ENCODE results near the gene LTBP1. TPM values are rescaled to one million over a fixed set of nuclear protein-coding genes. Genes with fewer than 3 reads are reported as not detected.

LTBP1 gene
- total and polyA plus RNA-seq, 11 donors = 23.5 to 150 (median 102) TPM

DNA sequence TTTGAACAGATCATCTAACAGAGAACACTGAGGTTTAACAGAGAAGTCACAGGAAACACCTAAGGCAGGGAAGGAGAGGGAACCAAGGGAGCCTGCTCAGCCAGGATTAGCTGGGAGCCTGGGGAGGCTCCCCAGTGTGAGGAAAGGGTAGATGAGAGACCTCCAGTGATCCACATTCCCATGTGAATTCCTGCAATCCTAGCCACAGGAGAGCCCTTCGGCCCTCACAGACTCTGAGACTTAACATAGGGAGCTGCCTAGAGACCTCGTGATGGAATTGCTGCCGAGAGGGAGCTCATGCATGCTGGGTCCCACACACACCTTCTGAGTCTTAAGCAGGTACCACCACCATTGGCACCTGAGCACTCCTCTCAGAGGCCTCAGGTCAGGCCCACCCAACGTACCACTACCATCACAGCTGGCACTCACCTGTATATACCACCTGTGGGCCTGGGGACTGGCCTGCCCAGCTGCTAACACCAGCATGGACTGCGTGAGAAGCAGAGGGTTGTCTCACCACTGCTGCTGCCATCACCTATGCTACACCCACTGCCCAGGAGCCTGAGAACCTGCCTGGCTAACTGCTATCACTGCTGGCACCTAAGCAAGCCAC, 303.8 kb downstream of the LTBP1 start:
- TF ChIP-seq, protein P1, sequence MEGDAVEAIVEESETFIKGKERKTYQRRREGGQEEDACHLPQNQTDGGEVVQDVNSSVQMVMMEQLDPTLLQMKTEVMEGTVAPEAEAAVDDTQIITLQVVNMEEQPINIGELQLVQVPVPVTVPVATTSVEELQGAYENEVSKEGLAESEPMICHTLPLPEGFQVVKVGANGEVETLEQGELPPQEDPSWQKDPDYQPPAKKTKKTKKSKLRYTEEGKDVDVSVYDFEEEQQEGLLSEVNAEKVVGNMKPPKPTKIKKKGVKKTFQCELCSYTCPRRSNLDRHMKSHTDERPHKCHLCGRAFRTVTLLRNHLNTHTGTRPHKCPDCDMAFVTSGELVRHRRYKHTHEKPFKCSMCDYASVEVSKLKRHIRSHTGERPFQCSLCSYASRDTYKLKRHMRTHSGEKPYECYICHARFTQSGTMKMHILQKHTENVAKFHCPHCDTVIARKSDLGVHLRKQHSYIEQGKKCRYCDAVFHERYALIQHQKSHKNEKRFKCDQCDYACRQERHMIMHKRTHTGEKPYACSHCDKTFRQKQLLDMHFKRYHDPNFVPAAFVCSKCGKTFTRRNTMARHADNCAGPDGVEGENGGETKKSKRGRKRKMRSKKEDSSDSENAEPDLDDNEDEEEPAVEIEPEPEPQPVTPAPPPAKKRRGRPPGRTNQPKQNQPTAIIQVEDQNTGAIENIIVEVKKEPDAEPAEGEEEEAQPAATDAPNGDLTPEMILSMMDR (IDR thresholded peaks at IDR 0.05) = no peak
- no peak for TF ChIP-seq POLR2A (IDR thresholded peaks at IDR 0.05)
- no peak overlapping the region for H3K4me3 ChIP-seq
- H3K27me3 ChIP-seq = no peaks in the 10 kb centered on the region
- 86 to 100% (median 94%) methylated on average over 4 to 5 of the region's 5 CpGs for WGBS, 4 donors
- peaks cover 0 to 12% (median 0%) of the 10 kb centered on the region in 12 donors for H3K4me1 ChIP-seq
- H3K27ac ChIP-seq = no peak overlapping the region
- ATAC-seq (peak in 1 of 4 donors; percentile 44), DNase-seq (no peak)
- H3K9me3 ChIP-seq = no peaks in the 10 kb centered on the region
- intact Hi-C loops (cut with DNase I) = no loop called here
- H3K36me3 ChIP-seq = peaks cover 0 to 38% (median 15%) of the 10 kb centered on the region in 9 donors

DNA sequence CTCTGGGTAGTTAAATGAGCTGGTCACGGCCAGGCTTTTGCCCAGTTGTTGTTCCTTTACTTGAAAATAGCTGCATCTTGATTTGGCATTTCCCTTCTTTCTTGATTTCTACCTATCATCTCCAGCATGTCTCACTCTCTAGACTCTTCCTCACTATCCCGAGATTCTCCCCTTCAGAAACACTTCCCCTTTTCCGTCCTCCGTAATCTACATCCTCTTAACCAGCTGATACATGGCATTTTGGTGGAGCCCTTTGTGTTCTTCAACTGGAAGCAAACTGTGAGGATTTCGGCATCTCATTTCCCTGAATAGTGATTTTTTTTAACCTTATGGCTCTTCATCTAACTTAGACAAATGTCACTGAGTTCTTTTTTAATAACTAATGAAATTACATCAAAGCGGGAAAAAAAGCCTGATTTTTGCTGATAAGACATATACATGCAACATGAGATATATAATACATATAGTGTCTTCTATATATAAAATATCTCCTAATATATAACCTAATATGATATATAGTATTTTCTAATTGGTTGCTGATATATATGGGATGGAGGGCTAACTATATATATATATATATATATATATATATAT, 309.5 kb downstream of the LTBP1 start:
- Histone ChIP-seq H3K27ac (no peak overlapping the region), H3K27me3 (no peaks in the 10 kb centered on the region), H3K9me3 (no peaks in the 10 kb centered on the region), H3K4me1 (peaks cover 0 to 7% (median 0%) of the 10 kb centered on the region in 12 donors), H3K4me3 (no peak overlapping the region), H3K36me3 (peaks cover 0 to 47% (median 5%) of the 10 kb centered on the region in 9 donors)
- intact Hi-C loops (cut with DNase I) = no loop called here
- DNase-seq = no peak
- WGBS, 4 donors = 83 to 93% (median 92%) methylated on average over 6 of the region's 6 CpGs
- ATAC-seq = no peak
- TF ChIP-seq, protein P1 (IDR thresholded peaks at IDR 0.05) = no peak
- no peak for TF ChIP-seq POLR2A (IDR thresholded peaks at IDR 0.05)

DNA sequence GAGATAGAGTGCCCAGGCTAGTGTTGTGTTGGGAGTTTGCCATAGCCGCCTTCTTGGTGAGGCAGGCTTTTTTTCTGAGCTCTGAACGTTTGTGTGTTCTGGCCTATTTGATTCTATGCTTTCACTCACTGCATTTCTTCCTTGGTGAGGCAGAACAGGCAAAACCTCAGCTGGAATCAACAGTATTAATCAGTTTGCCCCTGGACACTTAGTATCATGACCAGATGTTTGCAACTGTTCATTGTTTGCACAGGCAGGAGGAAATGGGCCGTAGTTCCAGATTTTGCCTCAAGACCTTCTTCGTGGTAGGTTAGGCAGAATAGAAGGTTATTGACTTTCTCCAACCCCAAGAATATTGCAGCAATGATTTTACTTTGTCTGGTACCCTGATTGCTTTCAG, 311.6 kb downstream of the LTBP1 start:
- Histone ChIP-seq H3K9me3 (no peaks in the 10 kb centered on the region), H3K27ac (peak overlapping the region in 3 of 12 donors; percentile 1 to 32 (median 13)), H3K4me1 (peaks cover 0 to 8% (median 0%) of the 10 kb centered on the region in 12 donors), H3K36me3 (peaks cover 0 to 38% (median 0%) of the 10 kb centered on the region in 9 donors), H3K4me3 (no peak overlapping the region), H3K27me3 (no peaks in the 10 kb centered on the region)
- WGBS, 4 donors = 67 to 82% (median 79%) methylated on average over 4 of the region's 4 CpGs
- DNase-seq (no peak), ATAC-seq (peak in 2 of 4 donors; percentile 36 to 52)
- intact Hi-C loops (cut with DNase I) = no loop called here
- TF ChIP-seq POLR2A (IDR thresholded peaks at IDR 0.05) = no peak
- TF ChIP-seq, protein P1 (IDR thresholded peaks at IDR 0.05) = no peak

DNA sequence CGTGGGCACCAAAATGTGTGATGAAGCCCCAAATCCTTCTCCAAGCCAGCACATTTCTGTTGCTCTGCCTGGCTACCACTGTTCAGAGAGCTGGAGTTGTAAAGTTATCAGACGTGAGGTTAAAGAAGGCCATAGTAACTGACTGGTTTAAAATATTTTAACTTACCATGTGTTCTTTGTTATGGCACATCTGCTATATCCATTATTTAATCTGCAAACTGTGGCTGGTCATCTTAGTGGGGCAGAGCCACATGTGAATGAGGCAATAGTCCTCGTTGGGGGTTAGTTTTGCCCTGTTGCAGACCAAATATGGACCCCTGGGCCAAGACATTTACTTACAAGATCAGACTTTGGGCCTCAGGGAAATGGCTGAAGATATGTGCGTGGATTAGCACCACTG, 315.3 kb downstream of the LTBP1 start:
- intact Hi-C loops (cut with DNase I) = loop anchor here in 5 of 10 donors (10.0 kb wide), 4 partner anchors 117 to 487 kb away; partner anchors contain the start of gene LTBP1 (in 1 of the 5)
- Histone ChIP-seq H3K9me3 (peaks cover 0 to 10% (median 0%) of the 10 kb centered on the region in 12 donors), H3K27me3 (no peaks in the 10 kb centered on the region), H3K36me3 (peaks cover 0 to 53% (median 17%) of the 10 kb centered on the region in 9 donors), H3K4me1 (peaks cover 0 to 9% (median under 1%) of the 10 kb centered on the region in 12 donors), H3K4me3 (no peak overlapping the region), H3K27ac (no peak overlapping the region)
- TF ChIP-seq, protein P1 (IDR thresholded peaks at IDR 0.05) = no peak
- no peak for TF ChIP-seq POLR2A (IDR thresholded peaks at IDR 0.05)
- WGBS, 4 donors = 78 to 90% (median 81%) methylated on average over 4 of the region's 4 CpGs
- ATAC-seq (peak in 1 of 4 donors; percentile 12), DNase-seq (no peak)
